ENCODE data around the gene NCAN.
"Not testable (repeated sequence)": the region's sequence is repeated elsewhere in the genome, so short reads cannot be mapped to it uniquely, and the experiment has no call there.

Gene NCAN

GRCh38 chr19:19226204-19226603 lies 14.4 kb downstream of the NCAN start:
- no peak for DNase-seq

GRCh38 chr19:19226663-19227062 lies 14.9 kb downstream of the NCAN start:
- DNase-seq = no peak

DNA sequence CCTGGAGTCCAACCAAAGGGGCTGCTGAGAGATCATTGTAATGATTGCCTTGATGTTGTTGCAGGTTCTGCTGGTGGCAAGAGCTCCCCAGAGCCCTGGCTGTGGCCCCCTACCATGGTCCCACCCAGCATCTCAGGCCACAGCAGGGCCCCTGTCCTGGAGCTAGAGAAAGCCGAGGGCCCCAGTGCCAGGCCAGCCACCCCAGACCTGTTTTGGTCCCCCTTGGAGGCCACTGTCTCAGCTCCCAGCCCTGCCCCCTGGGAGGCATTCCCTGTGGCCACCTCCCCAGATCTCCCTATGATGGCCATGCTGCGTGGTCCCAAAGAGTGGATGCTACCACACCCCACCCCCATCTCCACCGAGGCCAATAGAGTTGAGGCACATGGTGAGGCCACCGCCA lies 15.5 kb downstream of the NCAN start:
- DNase-seq = no peak

- DNase-seq = no peak
Observed at GRCh38 chr19:19229701-19230100, 17.9 kb downstream of the NCAN start.

DNA sequence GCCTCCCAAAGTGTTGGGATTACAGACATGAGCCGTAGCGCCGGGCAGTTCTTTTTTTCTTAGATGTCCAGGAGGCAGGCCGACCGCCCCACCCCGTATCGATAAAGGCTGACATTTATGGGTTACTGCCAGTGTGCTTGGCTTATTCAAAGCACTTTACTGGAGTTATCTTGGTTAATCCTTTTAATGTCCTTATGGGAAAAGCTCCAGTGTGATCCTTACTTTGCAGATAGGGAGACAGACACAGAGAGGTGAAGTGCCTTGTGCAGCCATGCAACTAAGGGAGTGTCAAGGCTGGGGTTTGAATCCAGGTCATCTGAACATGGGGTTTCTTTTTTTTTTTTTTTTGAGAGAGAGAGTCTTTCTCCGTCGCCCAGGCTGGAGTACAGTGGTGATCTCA lies 19.2 kb downstream of the NCAN start:
- no peak for DNase-seq

DNA sequence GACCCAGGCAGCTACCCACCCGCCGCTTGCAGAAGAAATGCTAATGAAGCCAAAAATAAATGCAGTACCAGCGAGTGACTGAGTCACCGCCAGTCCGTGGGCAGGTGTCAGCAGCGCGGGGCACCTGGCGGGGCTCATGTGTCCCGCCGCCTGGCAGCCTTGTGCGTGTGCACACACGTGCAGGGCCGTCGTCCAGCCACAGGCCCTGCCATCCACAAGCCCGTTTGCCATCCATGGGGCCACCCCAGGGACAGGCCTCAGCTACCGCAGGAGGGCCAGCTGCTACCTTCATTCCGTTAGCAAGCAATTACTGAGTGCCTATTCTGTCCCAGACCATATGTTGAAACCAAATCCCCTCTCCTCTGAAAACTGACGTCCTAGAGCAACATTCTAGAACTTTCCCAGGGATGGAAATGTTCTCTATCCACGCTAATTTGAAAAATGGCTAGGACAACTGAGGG lies 20.5 kb downstream of the NCAN start:
- DNase-seq = no peak

GRCh38 chr19:19234220-19234816 lies 22.6 kb downstream of the NCAN start:
- no peak for DNase-seq

GRCh38 chr19:19236173-19236572 lies 24.4 kb downstream of the NCAN start:
- DNase-seq = no peak

DNA sequence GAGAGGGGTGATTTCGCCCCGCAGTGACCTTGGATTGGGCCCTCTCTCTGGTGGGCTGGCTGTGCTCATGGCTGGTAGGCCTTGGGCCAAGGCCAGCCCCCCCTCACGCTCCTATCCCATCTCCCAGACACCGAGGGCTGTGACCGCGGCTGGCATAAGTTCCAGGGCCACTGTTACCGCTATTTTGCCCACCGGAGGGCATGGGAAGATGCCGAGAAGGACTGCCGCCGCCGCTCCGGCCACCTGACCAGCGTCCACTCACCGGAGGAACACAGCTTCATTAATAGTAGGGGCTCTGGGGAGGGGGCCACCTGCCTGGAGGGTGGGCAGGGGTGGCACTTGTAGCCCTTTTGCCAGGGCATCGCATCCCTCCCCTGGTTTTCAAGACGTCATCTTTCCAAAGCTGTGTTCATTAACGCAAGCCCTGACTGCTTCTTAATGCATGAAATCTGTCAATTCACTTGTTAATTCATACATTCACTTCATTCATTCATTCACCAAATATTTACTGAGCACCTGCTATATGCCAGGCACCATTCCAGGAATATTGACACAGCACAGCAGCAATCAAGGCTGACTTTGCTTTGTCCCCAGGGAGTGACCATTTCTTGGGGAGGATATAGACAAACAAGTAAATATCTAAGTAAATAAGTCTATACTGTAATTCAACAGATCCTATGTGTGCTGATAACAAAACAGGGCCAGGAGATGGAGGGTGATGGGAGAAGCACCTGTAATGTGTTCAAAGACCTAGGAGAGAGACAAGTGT lies 26.6 kb downstream of the NCAN start:
- DNase-seq = no peak

DNA sequence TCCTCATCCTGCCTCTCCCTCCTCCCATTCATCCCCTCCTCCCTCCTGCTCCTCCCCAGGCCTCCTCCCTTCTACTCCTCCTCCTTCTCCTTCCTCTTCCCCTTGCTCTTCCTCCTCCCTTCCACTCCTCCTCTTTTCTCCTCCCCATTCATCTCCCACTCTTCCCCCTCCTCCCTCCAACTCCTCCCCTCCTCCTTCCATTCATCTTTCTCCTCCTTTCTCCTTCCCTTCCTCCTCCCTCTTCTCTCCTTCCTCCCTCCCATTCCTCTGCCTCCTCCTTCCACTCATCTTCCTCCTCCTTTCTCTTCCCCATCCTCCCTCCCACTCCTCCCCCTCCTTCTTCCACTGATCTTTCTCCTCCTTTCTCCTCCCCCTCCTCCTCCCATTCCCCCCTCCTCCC lies 27.9 kb downstream of the NCAN start:
- DNase-seq = no peak

DNA sequence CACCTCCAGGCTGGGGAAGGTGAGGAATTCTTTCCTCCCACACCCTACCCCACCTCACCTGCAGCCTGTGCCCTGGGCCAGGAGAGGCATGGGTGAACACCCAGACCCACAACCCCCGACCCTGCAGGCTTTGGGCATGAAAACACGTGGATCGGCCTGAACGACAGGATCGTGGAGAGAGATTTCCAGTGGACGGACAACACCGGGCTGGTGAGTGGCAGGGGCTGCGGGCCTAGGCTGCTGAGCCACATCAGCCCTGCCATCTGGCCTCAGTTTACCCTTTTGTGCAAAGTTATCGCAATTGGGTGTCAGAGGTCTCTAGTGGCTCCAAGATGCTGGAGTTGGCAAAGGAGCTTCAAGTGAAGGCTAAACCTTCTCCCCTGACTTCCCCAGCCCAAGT lies 28.7 kb downstream of the NCAN start:
- DNase-seq = no peak

GRCh38 chr19:19250196-19250801 lies 38.5 kb downstream of the NCAN start:
- DNase-seq = no peak

- DNase-seq = not testable (repeated sequence)
Observed at GRCh38 chr19:19253409-19253808, 41.7 kb downstream of the NCAN start.

GRCh38 chr19:19256072-19256969 lies 44.6 kb downstream of the NCAN start:
- DNase-seq = no peak

- DNase-seq = no peak
Observed at GRCh38 chr19:19257137-19257536, 45.4 kb downstream of the NCAN start.

GRCh38 chr19:19257836-19258588 lies 46.3 kb downstream of the NCAN start:
- DNase-seq = no peak

GRCh38 chr19:19258589-19259338 lies 47.0 kb downstream of the NCAN start:
- no peak for DNase-seq

DNA sequence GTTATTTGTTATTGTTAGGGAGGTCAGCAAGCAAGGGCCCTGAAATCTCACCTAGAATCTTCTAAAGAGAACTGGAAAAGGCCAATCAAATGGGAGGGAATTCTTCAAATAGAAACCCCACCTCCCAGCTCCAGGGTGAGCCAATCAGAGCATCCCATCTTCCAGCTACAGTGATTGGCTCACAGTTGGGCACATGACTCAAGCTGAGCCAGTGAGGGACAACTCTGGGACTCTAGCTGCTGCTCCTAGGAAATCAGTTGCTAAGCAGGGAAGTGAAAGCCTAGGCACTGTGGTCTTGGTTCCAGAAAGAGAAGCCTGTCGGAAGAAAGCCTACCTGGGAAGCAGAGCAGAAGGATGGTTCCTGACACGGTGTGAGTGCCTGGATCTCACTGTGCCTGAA lies 48.0 kb downstream of the NCAN start:
- no peak for DNase-seq

DNA sequence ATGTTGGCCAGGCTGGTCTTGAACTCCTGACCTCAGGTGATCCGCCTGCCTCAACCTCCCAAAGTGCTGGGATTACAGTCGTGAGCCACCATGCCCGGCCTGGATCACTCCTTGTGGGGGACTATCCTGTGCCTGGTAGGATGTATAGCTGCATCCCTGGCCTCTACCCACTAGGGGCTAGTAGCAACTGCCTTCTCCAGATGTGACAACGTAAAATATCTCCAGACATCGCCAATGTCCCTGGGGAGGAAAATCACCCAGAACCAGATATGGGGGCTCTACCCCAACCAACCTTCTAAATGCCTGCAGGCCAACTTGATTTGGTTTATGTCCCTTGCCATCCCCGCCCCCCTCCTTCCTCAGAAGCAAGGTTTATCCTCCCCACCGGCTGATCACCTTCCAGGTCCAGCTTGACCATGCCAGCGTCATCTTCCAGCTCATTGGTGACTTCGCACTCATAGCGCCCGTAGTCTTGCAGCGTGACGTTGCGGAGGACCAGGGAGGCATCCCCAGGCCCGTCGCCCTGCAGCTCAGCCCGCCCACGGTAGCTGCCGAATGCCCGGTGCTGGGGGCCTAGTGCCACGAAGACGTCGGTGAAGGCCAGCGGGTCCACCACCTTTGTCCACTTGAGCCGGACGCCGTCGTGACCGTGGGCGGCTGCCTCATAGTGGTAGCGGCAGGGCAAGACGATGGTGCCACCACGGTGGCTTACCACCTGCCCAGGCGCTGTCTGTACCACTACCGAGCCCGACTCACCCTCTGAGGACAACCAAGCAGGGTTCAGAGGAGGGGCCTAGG lies 48.9 kb downstream of the NCAN start:
- no peak for DNase-seq

GRCh38 chr19:19261350-19262189 lies 49.8 kb downstream of the NCAN start:
- no peak for DNase-seq
